GM21619 (cell line): Measurements from ENCODE around the gene IRF5.
A peak's percentile ranks its signal among the peaks of the same experiment; 100 is the strongest.
"Not testable (repeated sequence)": the region's sequence is repeated elsewhere in the genome, so short reads cannot be mapped to it uniquely, and the experiment has no call there.

ENCODE experiments used
- ATAC-seq: cut with Tn5 transposase; IDR thresholded peaks from one replicate; pipeline ENCODE4 v1.9.1; 2021; ENCODE audit not compliant: unreplicated experiment

Gene IRF5

GRCh38 chr7:128906001-128906765 is 31.5 kb upstream of the IRF5 start:
- no peak for ATAC-seq

GRCh38 chr7:128906766-128907559 is 30.8 kb upstream of the IRF5 start:
- ATAC-seq = no peak

GRCh38 chr7:128908750-128909624 is 28.7 kb upstream of the IRF5 start:
- ATAC-seq = no peak

GRCh38 chr7:128909625-128910568 is 27.8 kb upstream of the IRF5 start:
- no peak for ATAC-seq

- ATAC-seq = no peak
Observed at GRCh38 chr7:128910569-128910945, 27.2 kb upstream of the IRF5 start, which contains the start of gene KCP. Gene KCP, minus strand, starts transcription at chr7:128910709. Its CDS starts 33 bp downstream, at chr7:128910676.

GRCh38 chr7:128911423-128912031 is 26.2 kb upstream of the IRF5 start:
- no peak for ATAC-seq

GRCh38 chr7:128912281-128912680 is 25.4 kb upstream of the IRF5 start:
- no peak for ATAC-seq

- ATAC-seq = not testable (repeated sequence)
Observed at GRCh38 chr7:128912709-128913495, 24.8 kb upstream of the IRF5 start.

- ATAC-seq = no peak
Observed at GRCh38 chr7:128913870-128914565, 23.7 kb upstream of the IRF5 start.

- ATAC-seq = peak; percentile 53
Observed at GRCh38 chr7:128914566-128915151, 23.1 kb upstream of the IRF5 start.

- ATAC-seq = peak; percentile 5
Observed at GRCh38 chr7:128915271-128915819, 22.4 kb upstream of the IRF5 start.

- no peak for ATAC-seq
Observed at GRCh38 chr7:128915841-128916642, 21.7 kb upstream of the IRF5 start.

- no peak for ATAC-seq
Observed at GRCh38 chr7:128916643-128916915, 21.1 kb upstream of the IRF5 start.

GRCh38 chr7:128917122-128917521 is 20.6 kb upstream of the IRF5 start:
- no peak for ATAC-seq

- ATAC-seq = no peak
Observed at GRCh38 chr7:128918016-128918665, 19.6 kb upstream of the IRF5 start.

GRCh38 chr7:128919241-128919640 is 18.5 kb upstream of the IRF5 start:
- no peak for ATAC-seq
